AG04450 (cell line): ENCODE data around the gene SMOC1. TPM values are rescaled to one million over a fixed set of nuclear protein-coding genes. Genes with fewer than 3 reads are reported as not detected.

Experiments used
- CTCF ChIA-PET: fragments of 300-600, 350-600 bp; formaldehyde crosslinking; extraction: SDS; loops from one replicate; lab custom pipeline; 2022; ENCODE audit warnings: antibody characterized with exemption, inconsistent platforms; lab: Charles Lee
- POLR2A ChIA-PET: fragments of 350-600 bp; formaldehyde crosslinking; extraction: SDS; loops from one replicate; lab custom pipeline; 2021; ENCODE audit warnings: antibody characterized with exemption, inconsistent platforms; lab: Yijun Ruan, JAX
- DNase-seq: peaks from one replicate; pipeline ENCODE4 v3.0.0-alpha.2; 2011; ENCODE audit warnings: low read depth, low spot score
- H3K27ac ChIP-seq: one replicate; pipeline ENCODE4 v1.5.1; 2012; ENCODE audit warnings: low read depth, low read length, control low read depth
- H3K27me3 ChIP-seq: one replicate; pipeline ENCODE4 v1.6.0; 2012; ENCODE audit warnings: low read length; ENCODE audit not compliant: control insufficient read depth, insufficient read depth
- H3K4me3 ChIP-seq: 2 replicates; pipeline ENCODE4 v1.5.1; 2011; ENCODE audit warnings: mild to moderate bottlenecking, low read depth, low read length, control low read depth
- H3K9me3 ChIP-seq: 2 replicates; pipeline ENCODE4 v1.5.1; 2012; ENCODE audit warnings: low read length; ENCODE audit not compliant: control insufficient read depth, insufficient read depth
- CTCF ChIP-seq: IDR thresholded peaks from 2 replicates; pipeline ENCODE4 v1.5.1; 2011; ENCODE audit warnings: low read depth, low read length, control low read depth, inconsistent platforms
- polyA plus RNA-seq: library from polyadenylated mRNA; depleted of rRNA; stranded (reverse); fragments of >200 nt; gene quantifications from 2 replicates; pipeline ENCODE4 v1.2.3, GENCODE V29; 2011

The SMOC1 gene
- polyA plus RNA-seq, 1 experiment: 19.2 TPM

GRCh38 chr14:70008284-70009262 lies 129.4 kb downstream of the SMOC1 start:
- POLR2A ChIA-PET: no interaction called here
- CTCF ChIA-PET: interaction anchor here (0.9 to 2.8 kb wide), 3 partner anchors 18 to 191 kb away, joined by 5 to 11 read pairs (median 5); no protein-coding TSS in a partner anchor
- no peak overlapping the region for H3K27ac ChIP-seq
- no peak for TF ChIP-seq CTCF
- no peak overlapping the region for H3K4me3 ChIP-seq
- no peak for DNase-seq
- no peaks in the 10 kb centered on the region for H3K27me3 ChIP-seq
- no peaks in the 10 kb centered on the region for H3K9me3 ChIP-seq

DNA sequence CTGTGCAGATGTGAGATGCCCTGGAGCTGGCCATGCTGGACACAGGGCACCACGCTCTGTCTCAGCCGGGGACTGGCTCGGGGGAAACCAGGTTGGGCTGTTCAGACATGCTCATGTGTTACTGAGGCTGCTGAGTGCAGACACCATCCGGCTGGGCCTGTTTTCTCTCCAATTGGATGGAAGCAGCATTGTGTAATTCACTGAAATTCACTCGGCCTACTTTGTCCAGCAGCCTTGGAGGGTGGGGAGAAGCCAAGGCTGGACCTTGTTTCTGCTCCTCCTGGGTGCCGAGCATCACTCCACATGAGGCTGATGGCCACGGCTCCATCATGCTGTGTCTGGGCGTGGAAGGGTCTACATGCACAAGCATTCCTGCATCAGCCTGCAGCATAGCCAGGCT lies 130.7 kb downstream of the SMOC1 start:
- CTCF ChIA-PET: interaction anchor here (0.6 kb wide), 1 partner anchor 22 kb away, joined by 3 read pairs; no protein-coding TSS in a partner anchor
- TF ChIP-seq CTCF: no peak
- Histone ChIP-seq H3K27ac (no peak overlapping the region), H3K9me3 (no peaks in the 10 kb centered on the region), H3K27me3 (no peaks in the 10 kb centered on the region), H3K4me3 (no peak overlapping the region)
- POLR2A ChIA-PET: no interaction called here
- no peak for DNase-seq

- H3K27me3 ChIP-seq: no peaks in the 10 kb centered on the region
- H3K27ac ChIP-seq: no peak overlapping the region
- POLR2A ChIA-PET: no interaction called here
- no peak overlapping the region for H3K4me3 ChIP-seq
- no peak for DNase-seq
- no peak for TF ChIP-seq CTCF
- no peaks in the 10 kb centered on the region for H3K9me3 ChIP-seq
- CTCF ChIA-PET: interaction anchor here (0.6 to 1.0 kb wide), 2 partner anchors 17 to 134 kb away, joined by 5 to 6 read pairs; no protein-coding TSS in a partner anchor
Observed at GRCh38 chr14:70011098-70011497, 131.9 kb downstream of the SMOC1 start.

- H3K9me3 ChIP-seq: no peaks in the 10 kb centered on the region
- no peak overlapping the region for H3K4me3 ChIP-seq
- TF ChIP-seq CTCF: no peak
- CTCF ChIA-PET: interaction anchor here (0.6 to 5.6 kb wide), 6 partner anchors 17 to 193 kb away, joined by 3 to 20 read pairs (median 4); no protein-coding TSS in a partner anchor
- no peaks in the 10 kb centered on the region for H3K27me3 ChIP-seq
- DNase-seq: no peak
- no peak overlapping the region for H3K27ac ChIP-seq
- POLR2A ChIA-PET: no interaction called here
Observed at GRCh38 chr14:70011708-70012107, 132.5 kb downstream of the SMOC1 start.
